Measurements from ENCODE around the gene BMP8A.

BMP8A gene

GRCh38 chr1:39562886-39563285 is 71.5 kb downstream of the BMP8A start:
- Histone ChIP-seq H3K27me3 (ENCODE audit: control insufficient read depth in 1 of 2, insufficient read depth in 1 of 2, low read length in 2 of 2) (no peaks in the 10 kb centered on the region), H3K4me3 (ENCODE audit: insufficient read depth in 1 of 2, low read depth in 1 of 2, low read length in 2 of 2) (no peak overlapping the region), H4K8ac (ENCODE audit: low read length) (no peak overlapping the region), H3K23ac (ENCODE audit: low read length in 2 of 2) (no peak overlapping the region), H2BK5ac (ENCODE audit: low read depth, low read length, poor library complexity, severe bottlenecking) (no peak overlapping the region), H3K9ac (ENCODE audit: low read length) (no peak overlapping the region), H3K4me1 (ENCODE audit: control insufficient read depth, insufficient read depth, low read depth, low read length) (no peaks in the 10 kb centered on the region), H4K91ac (ENCODE audit: low read length) (no peak overlapping the region), H3K27ac (ENCODE audit: low read length, poor library complexity, severe bottlenecking) (no peak overlapping the region), H3K14ac (ENCODE audit: low read length in 2 of 2) (no peak overlapping the region), H3K79me1 (replicated peaks; ENCODE audit: low read length, poor library complexity, severe bottlenecking) (peaks cover 21% of the 10 kb centered on the region), H3K4me2 (ENCODE audit: low read length, poor library complexity, severe bottlenecking) (no peak overlapping the region), H2AFZ (ENCODE audit: low read depth, low read length) (no peak overlapping the region), H3K4ac (ENCODE audit: low read depth in 1 of 2, low read length in 2 of 2) (no peak overlapping the region), H2BK120ac (ENCODE audit: low read depth, low read length) (no peak overlapping the region), H3K9me3 (ENCODE audit: control insufficient read depth, low read length) (no peaks in the 10 kb centered on the region), H3K36me3 (ENCODE audit: control insufficient read depth in 1 of 2, insufficient read depth in 2 of 2, low read depth in 1 of 2, low read length in 2 of 2) (peaks cover 58 to 91% of the 10 kb centered on the region in 2 experiments), H3K18ac (ENCODE audit: low read depth in 1 of 2, low read length in 2 of 2) (no peak overlapping the region), H2BK15ac (ENCODE audit: low read depth, poor library complexity, severe bottlenecking) (no peak overlapping the region), H2AK5ac (ENCODE audit: low read length, severe bottlenecking) (no peak overlapping the region), H2BK12ac (ENCODE audit: low read length in 2 of 2) (no peak overlapping the region)
- WGBS: 98% methylated on average over 3 of the region's 3 CpGs
- DNase-seq: no peak

GRCh38 chr1:39563669-39564068 is 72.2 kb downstream of the BMP8A start:
- Histone ChIP-seq H3K9ac (ENCODE audit: low read length) (no peak overlapping the region), H3K23ac (ENCODE audit: low read length in 2 of 2) (no peak overlapping the region), H4K91ac (ENCODE audit: low read length) (no peak overlapping the region), H2BK12ac (ENCODE audit: low read length in 2 of 2) (no peak overlapping the region), H2AFZ (ENCODE audit: low read depth, low read length) (no peak overlapping the region), H2BK15ac (ENCODE audit: low read depth, poor library complexity, severe bottlenecking) (no peak overlapping the region), H3K27ac (ENCODE audit: low read length, poor library complexity, severe bottlenecking) (no peak overlapping the region), H3K4me3 (ENCODE audit: insufficient read depth in 1 of 2, low read depth in 1 of 2, low read length in 2 of 2) (no peak overlapping the region), H3K18ac (ENCODE audit: low read depth in 1 of 2, low read length in 2 of 2) (no peak overlapping the region), H3K4me2 (ENCODE audit: low read length, poor library complexity, severe bottlenecking) (no peak overlapping the region), H3K4me1 (ENCODE audit: control insufficient read depth, insufficient read depth, low read depth, low read length) (no peaks in the 10 kb centered on the region), H3K36me3 (ENCODE audit: control insufficient read depth in 1 of 2, insufficient read depth in 2 of 2, low read depth in 1 of 2, low read length in 2 of 2) (peaks cover 60 to 94% of the 10 kb centered on the region in 2 experiments), H2BK120ac (ENCODE audit: low read depth, low read length) (no peak overlapping the region), H2BK5ac (ENCODE audit: low read depth, low read length, poor library complexity, severe bottlenecking) (no peak overlapping the region), H3K9me3 (ENCODE audit: control insufficient read depth, low read length) (no peaks in the 10 kb centered on the region), H3K27me3 (ENCODE audit: control insufficient read depth in 1 of 2, insufficient read depth in 1 of 2, low read length in 2 of 2) (no peaks in the 10 kb centered on the region), H3K4ac (ENCODE audit: low read depth in 1 of 2, low read length in 2 of 2) (no peak overlapping the region), H2AK5ac (ENCODE audit: low read length, severe bottlenecking) (no peak overlapping the region), H4K8ac (ENCODE audit: low read length) (no peak overlapping the region), H3K14ac (ENCODE audit: low read length in 2 of 2) (no peak overlapping the region), H3K79me1 (replicated peaks; ENCODE audit: low read length, poor library complexity, severe bottlenecking) (peaks cover 23% of the 10 kb centered on the region)
- DNase-seq: no peak
- 98% methylated on average over 15 of the region's 15 CpGs for WGBS

- no peak overlapping the region for H3K4me3 ChIP-seq (ENCODE audit: insufficient read depth in 1 of 2, low read depth in 1 of 2, low read length in 2 of 2)
- no peak overlapping the region for H3K18ac ChIP-seq (ENCODE audit: low read depth in 1 of 2, low read length in 2 of 2)
- no peak overlapping the region for H3K14ac ChIP-seq (ENCODE audit: low read length in 2 of 2)
- H2BK120ac ChIP-seq (ENCODE audit: low read depth, low read length): no peak overlapping the region
- H3K9me3 ChIP-seq (ENCODE audit: control insufficient read depth, low read length): no peaks in the 10 kb centered on the region
- H3K9ac ChIP-seq (ENCODE audit: low read length): no peak overlapping the region
- no peaks in the 10 kb centered on the region for H3K27me3 ChIP-seq (ENCODE audit: control insufficient read depth in 1 of 2, insufficient read depth in 1 of 2, low read length in 2 of 2)
- no peak overlapping the region for H2BK5ac ChIP-seq (ENCODE audit: low read depth, low read length, poor library complexity, severe bottlenecking)
- no peak overlapping the region for H3K4me2 ChIP-seq (ENCODE audit: low read length, poor library complexity, severe bottlenecking)
- H4K91ac ChIP-seq (ENCODE audit: low read length): no peak overlapping the region
- H2BK12ac ChIP-seq (ENCODE audit: low read length in 2 of 2): no peak overlapping the region
- WGBS: 93% methylated on average over 6 of the region's 7 CpGs
- H2BK15ac ChIP-seq (ENCODE audit: low read depth, poor library complexity, severe bottlenecking): no peak overlapping the region
- H3K79me1 ChIP-seq (replicated peaks; ENCODE audit: low read length, poor library complexity, severe bottlenecking): peaks cover 27% of the 10 kb centered on the region
- H2AFZ ChIP-seq (ENCODE audit: low read depth, low read length): no peak overlapping the region
- no peak overlapping the region for H3K27ac ChIP-seq (ENCODE audit: low read length, poor library complexity, severe bottlenecking)
- no peak overlapping the region for H3K4ac ChIP-seq (ENCODE audit: low read depth in 1 of 2, low read length in 2 of 2)
- no peak overlapping the region for H3K23ac ChIP-seq (ENCODE audit: low read length in 2 of 2)
- H2AK5ac ChIP-seq (ENCODE audit: low read length, severe bottlenecking): no peak overlapping the region
- no peaks in the 10 kb centered on the region for H3K4me1 ChIP-seq (ENCODE audit: control insufficient read depth, insufficient read depth, low read depth, low read length)
- DNase-seq: no peak
- H4K8ac ChIP-seq (ENCODE audit: low read length): no peak overlapping the region
- H3K36me3 ChIP-seq (ENCODE audit: control insufficient read depth in 1 of 2, insufficient read depth in 2 of 2, low read depth in 1 of 2, low read length in 2 of 2): peaks cover 59 to 94% of the 10 kb centered on the region in 2 experiments
Measured at GRCh38 chr1:39564340-39564739, 72.9 kb downstream of the BMP8A start.

GRCh38 chr1:39564941-39565340 is 73.5 kb downstream of the BMP8A start:
- H3K9me3 ChIP-seq (ENCODE audit: control insufficient read depth, low read length): no peaks in the 10 kb centered on the region
- no peak overlapping the region for H2BK5ac ChIP-seq (ENCODE audit: low read depth, low read length, poor library complexity, severe bottlenecking)
- no peak overlapping the region for H3K4me3 ChIP-seq (ENCODE audit: insufficient read depth in 1 of 2, low read depth in 1 of 2, low read length in 2 of 2)
- no peak overlapping the region for H3K27ac ChIP-seq (ENCODE audit: low read length, poor library complexity, severe bottlenecking)
- no peak overlapping the region for H3K4ac ChIP-seq (ENCODE audit: low read depth in 1 of 2, low read length in 2 of 2)
- H4K8ac ChIP-seq (ENCODE audit: low read length): no peak overlapping the region
- no peak overlapping the region for H2BK15ac ChIP-seq (ENCODE audit: low read depth, poor library complexity, severe bottlenecking)
- H2AFZ ChIP-seq (ENCODE audit: low read depth, low read length): no peak overlapping the region
- no peaks in the 10 kb centered on the region for H3K27me3 ChIP-seq (ENCODE audit: control insufficient read depth in 1 of 2, insufficient read depth in 1 of 2, low read length in 2 of 2)
- peaks cover 33% of the 10 kb centered on the region for H3K79me1 ChIP-seq (replicated peaks; ENCODE audit: low read length, poor library complexity, severe bottlenecking)
- no peak overlapping the region for H3K4me2 ChIP-seq (ENCODE audit: low read length, poor library complexity, severe bottlenecking)
- no peak overlapping the region for H3K14ac ChIP-seq (ENCODE audit: low read length in 2 of 2)
- DNase-seq: no peak
- no peak overlapping the region for H3K18ac ChIP-seq (ENCODE audit: low read depth in 1 of 2, low read length in 2 of 2)
- H2AK5ac ChIP-seq (ENCODE audit: low read length, severe bottlenecking): no peak overlapping the region
- H3K36me3 ChIP-seq (ENCODE audit: control insufficient read depth in 1 of 2, insufficient read depth in 2 of 2, low read depth in 1 of 2, low read length in 2 of 2): peaks cover 59 to 98% of the 10 kb centered on the region in 2 experiments
- H3K4me1 ChIP-seq (ENCODE audit: control insufficient read depth, insufficient read depth, low read depth, low read length): no peaks in the 10 kb centered on the region
- H4K91ac ChIP-seq (ENCODE audit: low read length): no peak overlapping the region
- no peak overlapping the region for H3K23ac ChIP-seq (ENCODE audit: low read length in 2 of 2)
- no peak overlapping the region for H3K9ac ChIP-seq (ENCODE audit: low read length)
- 97% methylated on average over 6 of the region's 6 CpGs for WGBS
- H2BK12ac ChIP-seq (ENCODE audit: low read length in 2 of 2): no peak overlapping the region
- no peak overlapping the region for H2BK120ac ChIP-seq (ENCODE audit: low read depth, low read length)
